Ascending aorta (tissue), 2 donors: ENCODE data around the gene CHPF. TPM values are rescaled to one million over a fixed set of nuclear protein-coding genes. Genes with fewer than 3 reads are reported as not detected.

Experiments used
- DNase-seq, 2 donors: peaks; one replicate each; pipeline ENCODE4 v3.0.0-alpha.2; 2019; ENCODE audit warnings: low spot score in 2 of 2
- H3K27ac ChIP-seq, 2 donors: fragments of 200-600 bp; sonication (generic); one replicate each; pipeline ENCODE4 v1.5.1; 2016 to 2017; ENCODE audit warnings: mild to moderate bottlenecking in 1 of 2
- H3K27me3 ChIP-seq: fragments of 200-600 bp; sonication (generic); one replicate; pipeline ENCODE4 v1.5.1; 2017
- H3K36me3 ChIP-seq, 2 donors: fragments of 200-600 bp; sonication (generic); one replicate each; pipeline ENCODE4 v1.5.1; 2016
- H3K4me1 ChIP-seq, 2 donors: fragments of 200-600 bp; sonication (generic); one replicate each; pipeline ENCODE4 v1.5.1; 2016 to 2017; ENCODE audit warnings: mild to moderate bottlenecking in 1 of 2
- H3K4me3 ChIP-seq, 2 donors: fragments of 200-600 bp; sonication (generic); one replicate each; pipeline ENCODE4 v1.5.1; 2016 to 2017; ENCODE audit warnings: mild to moderate bottlenecking in 1 of 2
- H3K9me3 ChIP-seq, 2 donors: fragments of 200-600 bp; sonication (generic); one replicate each; pipeline ENCODE4 v1.5.1; 2016
- intact Hi-C: fragments of 100-400 bp; cut with DNase I; formaldehyde crosslinking; loops from one replicate; pipeline ENCODE4 v1.15.1; 2023
- total RNA-seq: library from RNA; depleted of rRNA; stranded (reverse); fragments of >200 nt; gene quantifications from one replicate; pipeline ENCODE4 v1.1.0, GENCODE V29; 2016
- TF ChIP-seq, protein P1 (sequence below), 3 experiments: fragments of 200-600 bp in 2 of 3; fragments of 450-650 bp in 1 of 3; sonication (generic) in 2 of 3; IDR thresholded peaks; one replicate each; pipeline ENCODE4 v1.5.1; 2016 to 2019; ENCODE audit warnings: antibody characterized with exemption in 3 of 3, mild to moderate bottlenecking in 1 of 3, moderate library complexity in 1 of 3

Gene CHPF
- total RNA-seq, 1 donor from 2014 or later, result 249 TPM

DNA sequence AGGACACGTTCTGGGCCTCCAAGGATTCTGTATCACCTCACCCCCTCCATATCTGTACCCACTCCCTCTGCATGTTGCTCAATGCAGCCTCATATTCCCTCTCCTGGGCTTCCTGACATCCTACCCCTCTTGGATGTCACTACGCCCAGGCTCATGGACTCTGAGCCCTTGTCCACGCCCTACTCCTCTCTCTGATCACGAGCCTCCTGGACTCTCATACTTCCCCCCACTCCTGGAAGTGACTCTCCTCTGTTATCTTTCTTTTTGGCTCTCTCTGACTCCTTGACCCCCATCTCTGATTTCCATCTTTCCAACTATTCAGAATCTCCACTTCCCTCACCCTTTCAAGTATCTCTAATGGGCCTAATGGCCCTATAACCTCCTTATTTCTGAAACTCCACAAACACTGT is 2.3 kb upstream of the CHPF start:
- no peak overlapping the region for H3K27ac ChIP-seq
- DNase-seq, result no peak

DNA sequence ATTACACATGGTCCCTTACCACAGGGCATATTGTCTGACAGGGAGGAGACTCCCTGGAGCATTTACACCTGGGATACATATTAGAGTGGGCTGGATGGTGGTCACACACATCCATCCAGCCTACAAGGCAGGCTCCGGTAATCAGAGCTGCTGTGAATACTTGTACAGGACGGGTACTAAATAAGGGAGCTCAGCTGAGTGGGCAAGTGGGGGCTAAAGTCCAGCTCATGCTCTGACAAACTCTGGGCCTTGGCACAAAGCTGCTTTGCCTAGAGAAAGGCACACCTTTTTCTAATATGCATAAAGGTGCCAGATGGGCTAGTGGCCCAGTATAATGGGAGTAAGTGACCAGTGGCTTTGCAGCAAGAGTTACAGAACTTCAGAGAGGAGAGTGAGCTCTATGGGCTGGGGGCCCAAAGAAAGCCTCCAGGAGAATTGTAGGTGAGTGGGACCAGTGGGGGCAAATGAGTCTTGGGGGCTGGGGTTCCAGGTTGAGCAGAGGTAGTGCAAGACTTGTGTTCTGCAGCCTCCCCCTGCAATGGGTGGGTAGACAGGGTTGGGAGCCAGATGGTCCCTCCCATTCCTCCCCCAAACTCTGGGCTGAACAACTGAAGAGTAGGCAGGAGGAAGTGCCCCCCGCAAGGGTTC is 1.8 kb upstream of the CHPF start:
- Histone ChIP-seq H3K4me1 (peaks cover 8 to 24% of the 10 kb centered on the region in 2 donors), H3K4me3 (no peak overlapping the region), H3K36me3 (peaks cover 10 to 13% of the 10 kb centered on the region in 2 donors), H3K27me3 (no peaks in the 10 kb centered on the region), H3K9me3 (no peaks in the 10 kb centered on the region), H3K27ac (no peak overlapping the region)
- intact Hi-C loops, result loop anchor here (10.0 kb wide), 1 partner anchor 271 kb away; the partner anchor contains the start of gene DNAJB2
- TF ChIP-seq, protein P1, sequence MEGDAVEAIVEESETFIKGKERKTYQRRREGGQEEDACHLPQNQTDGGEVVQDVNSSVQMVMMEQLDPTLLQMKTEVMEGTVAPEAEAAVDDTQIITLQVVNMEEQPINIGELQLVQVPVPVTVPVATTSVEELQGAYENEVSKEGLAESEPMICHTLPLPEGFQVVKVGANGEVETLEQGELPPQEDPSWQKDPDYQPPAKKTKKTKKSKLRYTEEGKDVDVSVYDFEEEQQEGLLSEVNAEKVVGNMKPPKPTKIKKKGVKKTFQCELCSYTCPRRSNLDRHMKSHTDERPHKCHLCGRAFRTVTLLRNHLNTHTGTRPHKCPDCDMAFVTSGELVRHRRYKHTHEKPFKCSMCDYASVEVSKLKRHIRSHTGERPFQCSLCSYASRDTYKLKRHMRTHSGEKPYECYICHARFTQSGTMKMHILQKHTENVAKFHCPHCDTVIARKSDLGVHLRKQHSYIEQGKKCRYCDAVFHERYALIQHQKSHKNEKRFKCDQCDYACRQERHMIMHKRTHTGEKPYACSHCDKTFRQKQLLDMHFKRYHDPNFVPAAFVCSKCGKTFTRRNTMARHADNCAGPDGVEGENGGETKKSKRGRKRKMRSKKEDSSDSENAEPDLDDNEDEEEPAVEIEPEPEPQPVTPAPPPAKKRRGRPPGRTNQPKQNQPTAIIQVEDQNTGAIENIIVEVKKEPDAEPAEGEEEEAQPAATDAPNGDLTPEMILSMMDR (IDR thresholded peaks at IDR 0.05), result no peak
- DNase-seq, result no peak

More for the DNA sequence above, 2.3 kb upstream of the CHPF start:
- Histone ChIP-seq H3K4me3 (no peak overlapping the region), H3K27me3 (no peaks in the 10 kb centered on the region), H3K9me3 (no peaks in the 10 kb centered on the region), H3K36me3 (peaks cover 6 to 7% of the 10 kb centered on the region in 2 donors), H3K4me1 (peaks cover 8 to 24% of the 10 kb centered on the region in 2 donors)
- intact Hi-C loops, result loop anchor here (10.0 kb wide), 1 partner anchor 271 kb away; the partner anchor contains the start of gene DNAJB2
- TF ChIP-seq, protein P1 (IDR thresholded peaks at IDR 0.05), result no peak

DNA sequence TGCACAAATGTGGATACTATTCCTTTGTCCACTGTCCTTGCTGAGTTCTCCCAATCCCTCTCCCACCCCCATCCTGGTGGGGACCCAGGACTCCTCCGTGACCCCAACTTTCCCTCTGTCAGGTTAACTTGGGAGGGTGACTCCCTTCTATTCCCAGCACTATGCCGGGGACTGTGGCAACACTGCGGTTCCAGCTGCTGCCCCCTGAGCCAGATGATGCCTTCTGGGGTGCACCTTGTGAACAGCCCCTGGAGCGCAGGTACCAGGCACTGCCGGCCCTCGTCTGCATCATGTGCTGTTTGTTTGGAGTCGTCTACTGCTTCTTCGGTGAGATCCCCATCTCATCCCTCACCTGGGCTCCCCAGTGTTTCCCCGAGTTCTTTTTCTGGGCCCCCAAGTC is 958 bp upstream of the CHPF start:
- peak overlapping the region; percentile 92 to 95 for H3K27ac ChIP-seq
- no peaks in the 10 kb centered on the region for H3K27me3 ChIP-seq
- H3K4me3 ChIP-seq, result peak overlapping the region; percentile 87 to 90
- no peaks in the 10 kb centered on the region for H3K9me3 ChIP-seq
- TF ChIP-seq, protein P1 (IDR thresholded peaks at IDR 0.05), result no peak
- H3K36me3 ChIP-seq, result peaks cover 19 to 21% of the 10 kb centered on the region in 2 donors
- intact Hi-C loops, result loop anchor here (1.0 to 10.0 kb wide), 2 partner anchors 8 to 270 kb away; partner anchors contain the start of gene DNAJB2
- no peak for DNase-seq
- H3K4me1 ChIP-seq, result peaks cover 8 to 24% of the 10 kb centered on the region in 2 donors

DNA sequence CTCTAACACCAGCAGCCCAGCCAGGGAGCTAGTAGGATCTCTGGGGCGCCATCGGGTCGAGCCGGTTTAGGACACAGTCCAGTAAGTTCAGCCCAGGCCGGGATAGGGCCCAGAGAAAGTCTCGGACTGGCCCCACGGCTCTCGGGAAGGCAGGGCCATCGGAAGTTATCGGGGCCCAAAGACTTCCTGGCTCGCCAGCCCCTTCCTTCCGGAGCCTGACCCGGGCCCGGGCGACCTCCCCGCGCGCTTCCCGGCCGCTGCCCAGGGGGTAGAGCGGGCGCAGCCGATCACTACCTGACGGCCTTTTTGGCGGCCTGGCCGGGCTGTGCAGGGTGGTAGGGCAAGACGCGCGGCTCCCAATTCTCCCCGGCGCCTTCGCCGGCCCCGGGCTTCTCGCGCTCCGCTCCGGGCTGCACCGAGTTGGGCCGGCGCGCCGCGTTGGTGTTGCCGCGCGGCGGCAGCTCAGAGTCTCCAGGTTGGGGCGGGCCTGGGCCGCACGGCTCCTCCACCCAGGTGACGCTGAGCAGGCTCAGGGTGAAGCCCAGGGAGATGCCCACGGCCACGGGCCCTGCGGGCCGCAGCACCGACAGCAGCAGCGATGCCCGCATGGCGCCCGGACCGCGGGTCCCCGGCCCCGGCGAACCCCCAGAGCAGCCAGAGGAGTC is 546 bp downstream of the CHPF start:
- H3K27me3 ChIP-seq, result no peaks in the 10 kb centered on the region
- TF ChIP-seq, protein P1 (IDR thresholded peaks at IDR 0.05), result peak in 2 of 3 experiments; percentile 9 to 21
- DNase-seq, result no peak
- H3K36me3 ChIP-seq, result peaks cover 26 to 36% of the 10 kb centered on the region in 2 donors
- H3K4me3 ChIP-seq, result peak overlapping the region; percentile 87 to 90
- peak overlapping the region; percentile 92 to 95 for H3K27ac ChIP-seq
- no peaks in the 10 kb centered on the region for H3K9me3 ChIP-seq
- intact Hi-C loops, result loop anchor here (1.0 to 10.0 kb wide), 8 partner anchors 42 to 268 kb away; partner anchors contain the start of genes DNAJB2, GMPPA and STK11IP
- H3K4me1 ChIP-seq, result peaks cover 8 to 24% of the 10 kb centered on the region in 2 donors

DNA sequence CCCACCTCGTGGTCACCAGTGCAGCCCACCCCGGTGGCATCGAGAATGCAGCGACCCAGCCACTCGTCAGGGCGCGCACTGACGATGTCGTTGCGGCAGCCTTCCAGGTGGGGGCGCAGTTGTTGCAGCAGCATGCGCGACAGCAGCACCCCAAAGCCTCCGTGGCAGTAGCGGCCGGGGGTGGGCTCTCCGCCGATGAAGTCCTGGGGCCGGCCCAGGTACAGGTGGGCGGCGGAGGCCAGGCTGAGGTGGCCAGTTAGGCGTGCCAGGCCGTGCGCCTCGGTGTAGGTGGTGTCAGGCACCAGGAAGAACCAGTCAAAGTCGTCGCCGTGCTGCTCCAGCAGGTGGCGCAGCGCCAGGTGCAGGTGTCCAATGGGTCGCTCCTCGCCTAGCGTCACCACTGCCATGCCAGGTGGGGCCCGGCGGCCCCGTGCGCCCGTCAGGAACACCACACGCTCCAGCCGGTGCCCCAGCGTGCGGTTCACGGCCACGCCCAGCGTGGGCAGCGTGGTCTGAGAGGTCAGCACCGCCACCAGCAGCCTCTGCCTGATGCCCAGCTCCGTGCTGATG is 1.9 kb downstream of the CHPF start:
- peak in 1 of 2 donors; percentile 87 for DNase-seq
- TF ChIP-seq, protein P1 (IDR thresholded peaks at IDR 0.05), result peak; percentile 86 to 88 (median 87)
- Histone ChIP-seq H3K9me3 (no peaks in the 10 kb centered on the region), H3K27me3 (no peaks in the 10 kb centered on the region), H3K27ac (no peak overlapping the region), H3K4me3 (peak overlapping the region; percentile 31 to 43), H3K4me1 (peaks cover 8 to 24% of the 10 kb centered on the region in 2 donors), H3K36me3 (peaks cover 26 to 36% of the 10 kb centered on the region in 2 donors)
- intact Hi-C loops, result loop anchor here (1.0 to 10.0 kb wide), 3 partner anchors 40 to 267 kb away; partner anchors contain the start of genes DNAJB2 and STK11IP
